GM18873 (cell line): ENCODE measurements around the gene ZNF790.

Experiments
- ATAC-seq: cut with Tn5 transposase; IDR thresholded peaks from one replicate; pipeline ENCODE4 v1.9.1; 2021; ENCODE audit warnings: mild to moderate bottlenecking, moderate library complexity, moderate number of reproducible peaks; ENCODE audit not compliant: unreplicated experiment, low FRiP score

The ZNF790 gene

GRCh38 chr19:36772311-36773222 lies 65.6 kb downstream of the ZNF790 start, which contains the start of gene ZNF850:
TSS of gene ZNF850 (minus strand) at chr19:36772807. CDS start at chr19:36762606, 10,201 bp downstream.
- peak; percentile 88 for ATAC-seq

GRCh38 chr19:36771261-36772231 lies 66.6 kb downstream of the ZNF790 start:
- ATAC-seq: no peak
